PC-9 (cell line): Measurements from ENCODE around the gene SCLY.

Source experiments
- CTCF ChIP-seq: fragments of 200-600 bp; sonication (generic); conservative IDR thresholded peaks from 2 replicates; pipeline ENCODE4 v1.6.1; 2017; ENCODE audit warnings: mixed run types, antibody characterized with exemption, mild to moderate bottlenecking, moderate library complexity
- EZH2 ChIP-seq: fragments of 200-600 bp; sonication (generic); IDR thresholded peaks from 2 replicates; pipeline ENCODE4 v1.8.0; 2017; ENCODE audit warnings: antibody characterized with exemption, low read depth

DNA sequence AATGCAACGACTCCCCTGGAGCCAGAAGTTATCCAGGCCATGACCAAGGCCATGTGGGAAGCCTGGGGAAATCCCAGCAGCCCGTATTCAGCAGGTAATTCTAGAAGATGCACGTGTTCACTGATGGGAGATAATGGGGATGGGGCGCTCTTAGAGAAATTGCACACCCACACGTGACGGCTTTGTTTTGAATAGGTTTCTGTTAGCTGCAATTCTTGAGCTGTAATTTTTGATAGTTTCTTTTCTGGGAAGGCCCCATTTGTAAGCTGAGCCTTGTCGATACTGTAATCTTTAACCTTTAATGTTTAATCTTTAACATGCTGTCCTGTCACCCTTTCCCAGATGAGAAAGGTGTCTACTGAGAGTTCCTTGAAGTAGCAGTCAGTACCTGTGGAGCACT, 3.6 kb downstream of the SCLY start:
- TF ChIP-seq CTCF (no peak), EZH2 (no peak)
